HepG2 (cell line): Measurements from ENCODE around the gene PPFIA4. TPM values are rescaled to one million over a fixed set of nuclear protein-coding genes. Genes with fewer than 3 reads are reported as not detected.

Source experiments
- ATAC-seq: fragments of 200-7000 bp; cut with Tn5 transposase; 3 replicates; pipeline ENCODE4 v1.9.1; 2020; ENCODE audit warnings: mild to moderate bottlenecking, moderate library complexity
- BruUV-seq: library from RNA; stranded (reverse); fragments of 400-500 nt; replicated peaks from 2 replicates; lab custom pipeline; 2021; lab: Mats Ljungman, UMichigan
- CTCF ChIA-PET: fragments of 300-600 bp; formaldehyde crosslinking; extraction: SDS; loops from one replicate; lab custom pipeline; 2021; ENCODE audit warnings: low total read pairs, inconsistent platforms, low intra/inter-chr PET ratio; lab: Yijun Ruan, JAX
- POLR2A ChIA-PET: fragments of 350-600 bp; sonication (Branson Sonifier 250); formaldehyde crosslinking; loops from one replicate; lab custom pipeline; 2020; ENCODE audit warnings: antibody characterized with exemption, inconsistent platforms; lab: Yijun Ruan, JAX
- DNase-seq: peaks from one replicate; pipeline ENCODE4 v3.0.0-alpha.2; 2015; ENCODE audit warnings: low spot score
- FAIRE-seq: peaks from 3 replicates; lab custom pipeline; 2011; peaks lifted over from hg19 to GRCh38; lab: Jason Lieb, UNC
- H2AFZ ChIP-seq: one replicate; pipeline ENCODE4 v1.6.1; 2011; ENCODE audit warnings: low read length, inconsistent platforms
- H3K27ac ChIP-seq: fragments of 300-600 bp; 3 replicates; pipeline ENCODE4 v1.8.0; 2011; ENCODE audit warnings: mixed run types, mild to moderate bottlenecking, mixed read lengths, low read length, inconsistent platforms; ENCODE audit not compliant: insufficient read depth; ENCODE audit errors: extremely low read length
- H3K27me3 ChIP-seq, 2 experiments: fragments of 200-600 bp in 1 of 2; 2 replicates in 1 of 2; 3 replicates in 1 of 2; pipeline versions ENCODE4 v1.6.0 to v1.8.0; 2011; ENCODE audit warnings: low read length in 2 of 2, mild to moderate bottlenecking in 2 of 2, moderate library complexity in 2 of 2, inconsistent platforms in 1 of 2; ENCODE audit not compliant: insufficient read depth in 2 of 2, control insufficient read depth in 1 of 2
- H3K36me3 ChIP-seq, 2 experiments: fragments of 200-600 bp in 1 of 2; replicated peaks in 1 of 2; 2 replicates in 1 of 2; 3 replicates in 1 of 2; pipeline versions ENCODE4 v1.5.1 to v1.8.0; 2011; ENCODE audit warnings: low read length in 2 of 2, inconsistent platforms in 1 of 2; ENCODE audit not compliant: insufficient read depth in 2 of 2, control insufficient read depth in 1 of 2
- H3K4me1 ChIP-seq: 2 replicates; pipeline ENCODE4 v1.5.1; 2012; ENCODE audit warnings: low read length, inconsistent platforms; ENCODE audit not compliant: insufficient read depth
- H3K4me2 ChIP-seq: 2 replicates; pipeline ENCODE4 v1.6.0; 2011; ENCODE audit warnings: low read depth, low read length, inconsistent platforms
- H3K4me3 ChIP-seq, 3 experiments: fragments of 200-600 bp in 1 of 3; sonication (generic), shearing (Covaris generic) in 1 of 3; replicated peaks in 1 of 3; 2 replicates each; pipeline ENCODE4 v1.5.1; 2011 to 2016; ENCODE audit warnings: low read length in 3 of 3, inconsistent platforms in 2 of 3, low read depth in 2 of 3, mild to moderate bottlenecking in 2 of 3, control low read depth in 1 of 3, mixed read lengths in 1 of 3; ENCODE audit not compliant: insufficient read depth in 1 of 3
- H3K79me2 ChIP-seq: one replicate; pipeline ENCODE4 v1.6.1; 2011; ENCODE audit warnings: low read length, inconsistent platforms; ENCODE audit not compliant: insufficient read depth
- H3K9ac ChIP-seq: 2 replicates; pipeline ENCODE4 v1.6.0; 2011; ENCODE audit warnings: mild to moderate bottlenecking, low read depth, low read length, inconsistent platforms; ENCODE audit not compliant: insufficient read depth
- H3K9me3 ChIP-seq: 2 replicates; pipeline ENCODE4 v1.5.1; 2012; ENCODE audit warnings: mild to moderate bottlenecking, low read length
- H4K20me1 ChIP-seq: 2 replicates; pipeline ENCODE4 v1.6.0; 2011; ENCODE audit warnings: inconsistent platforms, mild to moderate bottlenecking, low read length, moderate library complexity; ENCODE audit not compliant: insufficient read depth
- EEA1 ChIP-seq: sonication (generic); formaldehyde crosslinking; IDR thresholded peaks from 2 replicates; pipeline ENCODE4 v1.5.1; 2020; ENCODE audit warnings: mild to moderate bottlenecking, missing genetic modification reagents, borderline replicate concordance
- IRX3 ChIP-seq: sonication (generic); formaldehyde crosslinking; IDR thresholded peaks from 2 replicates; pipeline ENCODE4 v1.8.1; 2023; ENCODE audit warnings: mild to moderate bottlenecking, low read depth, missing genetic modification reagents, borderline replicate concordance
- KDM3A ChIP-seq: IDR thresholded peaks from 2 replicates; pipeline ENCODE4 v1.6.1; 2018; ENCODE audit warnings: low read depth, missing compliant biosample characterization
- ZNF225 ChIP-seq: sonication (generic); formaldehyde crosslinking; IDR thresholded peaks from 2 replicates; pipeline ENCODE4 v1.4.0; 2020; ENCODE audit warnings: mild to moderate bottlenecking, missing genetic modification reagents
- ZNF446 ChIP-seq: sonication (generic); formaldehyde crosslinking; IDR thresholded peaks from 2 replicates; pipeline ENCODE4 v1.5.0; 2020; ENCODE audit warnings: mild to moderate bottlenecking, missing genetic modification reagents
- ZNF614 ChIP-seq: IDR thresholded peaks from 2 replicates; pipeline ENCODE4 v1.6.1; 2018; ENCODE audit warnings: missing biosample characterization, missing genetic modification reagents, inconsistent platforms, borderline replicate concordance
- whole genome bisulfite sequencing: methylation state at CpG from one replicate; pipeline ENCODE4 v1.1.6; 2017; ENCODE audit warnings: low lambda C conversion rate; 5-methylcytosine and 5-hydroxymethylcytosine counted together
- in situ Hi-C: cut with HindIII; loops from 2 replicates; pipeline ENCODE4 v1.10.0; 2017; ENCODE audit warnings: low pct_unique_long_range_greater_than_20kb; ENCODE audit not compliant: extremely low pct_ligation_motif_present
- intact Hi-C: fragments of 100-400 bp; cut with micrococcal nuclease; formaldehyde crosslinking; loops from one replicate; pipeline ENCODE4 v1.10.0; 2022; ENCODE audit not compliant: unreplicated experiment
- polyA plus RNA-seq, 8 experiments: library from polyadenylated mRNA; depleted of rRNA in 3 of 8; stranded (reverse) in 7 of 8; unstranded in 1 of 8; fragments of >200 nt; fragmentation: Illumina TruSeq in 4 of 8; extraction: Trizol in 4 of 8; gene quantifications; 2 replicates each; pipeline versions ENCODE4 v1.2.1 to v1.2.3, GENCODE V29; 2011 to 2016; ENCODE audit warnings: low read depth in 4 of 8, missing spikeins in 1 of 8, mixed read lengths in 1 of 8; ENCODE audit not compliant: insufficient read depth in 1 of 8
- total RNA-seq, 5 experiments: library from RNA; depleted of rRNA; stranded (reverse); fragments of >200 nt; fragmentation: Illumina TruSeq; extraction: Trizol; gene quantifications; 2 replicates each; pipeline ENCODE4 v1.2.3, GENCODE V29; 2016; ENCODE audit warnings: low read depth in 1 of 5
- TF ChIP-seq, protein P1 (sequence below): sonication (generic); formaldehyde crosslinking; IDR thresholded peaks from 2 replicates; pipeline ENCODE4 v1.4.0; 2020; ENCODE audit warnings: missing genetic modification reagents, borderline replicate concordance

PPFIA4 gene
- total and polyA plus RNA-seq, 2 of the 13 experiments (the other 11 are each of a cell fraction or from before 2014, with no cell fraction given) = 6.4 TPM; not detected in 1

DNA sequence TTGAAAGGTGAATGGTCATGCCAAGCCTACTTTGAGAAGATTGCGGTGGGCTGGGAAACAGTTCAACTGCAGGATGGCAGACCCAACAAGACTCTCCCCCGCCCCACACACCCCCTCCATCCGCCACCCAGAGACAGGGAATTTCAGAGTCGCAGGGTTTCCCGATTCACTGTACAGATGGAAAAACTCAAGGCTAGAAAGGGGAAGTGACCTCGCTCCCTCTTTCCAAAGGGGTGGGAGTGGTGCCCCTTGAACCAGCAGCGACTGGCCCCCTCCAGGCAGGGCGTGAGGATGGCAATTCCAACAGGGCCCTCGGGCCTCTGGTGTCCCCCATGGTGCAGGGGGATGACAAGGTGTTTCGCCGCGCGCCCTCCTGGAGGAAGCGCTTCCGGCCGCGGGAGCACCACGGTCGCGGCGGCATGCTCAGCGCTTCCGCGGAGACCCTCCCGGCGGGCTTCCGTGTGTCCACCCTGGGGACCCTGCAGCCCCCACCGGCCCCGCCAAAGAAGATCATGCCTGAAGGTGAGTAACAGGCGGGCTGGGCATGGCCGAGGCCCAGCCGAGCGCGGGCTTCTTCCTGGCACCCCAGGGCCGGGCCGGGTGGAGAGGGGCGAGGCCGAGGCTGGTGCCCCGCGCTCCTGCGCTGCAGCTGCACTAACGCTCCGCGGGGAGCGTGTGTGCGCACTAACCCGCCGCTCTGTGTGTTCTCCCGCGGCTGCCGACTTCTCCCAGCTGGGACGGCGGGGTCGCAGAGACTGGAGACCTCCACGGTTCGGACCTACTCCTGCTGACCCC, 49.1 kb downstream of the PPFIA4 start:
- CTCF ChIA-PET = no interaction called here
- Histone ChIP-seq H3K4me2 (no peak overlapping the region), H3K36me3 (no peaks in the 10 kb centered on the region), H4K20me1 (no peaks in the 10 kb centered on the region), H3K9ac (no peak overlapping the region), H3K27ac (no peak overlapping the region), H3K4me1 (no peaks in the 10 kb centered on the region), H2AFZ (no peak overlapping the region), H3K79me2 (no peaks in the 10 kb centered on the region), H3K27me3 (peaks cover 0 to 5% of the 10 kb centered on the region in 2 experiments; a peak in 1 of 5 replicates), H3K4me3 (no peak overlapping the region), H3K9me3 (no peaks in the 10 kb centered on the region)
- in situ Hi-C loops = no loop called here
- POLR2A ChIA-PET = no interaction called here
- 66% methylated on average over 20 of the region's 56 CpGs for WGBS
- TF ChIP-seq EEA1 (no peak), ZNF225 (CRISPR knock-in tag) (no peak), KDM3A (CRISPR knock-in tag) (no peak), ZNF446 (CRISPR knock-in tag) (no peak), IRX3 (CRISPR knock-in tag) (no peak), ZNF614 (CRISPR knock-in tag) (no peak)
- TF ChIP-seq, protein P1, sequence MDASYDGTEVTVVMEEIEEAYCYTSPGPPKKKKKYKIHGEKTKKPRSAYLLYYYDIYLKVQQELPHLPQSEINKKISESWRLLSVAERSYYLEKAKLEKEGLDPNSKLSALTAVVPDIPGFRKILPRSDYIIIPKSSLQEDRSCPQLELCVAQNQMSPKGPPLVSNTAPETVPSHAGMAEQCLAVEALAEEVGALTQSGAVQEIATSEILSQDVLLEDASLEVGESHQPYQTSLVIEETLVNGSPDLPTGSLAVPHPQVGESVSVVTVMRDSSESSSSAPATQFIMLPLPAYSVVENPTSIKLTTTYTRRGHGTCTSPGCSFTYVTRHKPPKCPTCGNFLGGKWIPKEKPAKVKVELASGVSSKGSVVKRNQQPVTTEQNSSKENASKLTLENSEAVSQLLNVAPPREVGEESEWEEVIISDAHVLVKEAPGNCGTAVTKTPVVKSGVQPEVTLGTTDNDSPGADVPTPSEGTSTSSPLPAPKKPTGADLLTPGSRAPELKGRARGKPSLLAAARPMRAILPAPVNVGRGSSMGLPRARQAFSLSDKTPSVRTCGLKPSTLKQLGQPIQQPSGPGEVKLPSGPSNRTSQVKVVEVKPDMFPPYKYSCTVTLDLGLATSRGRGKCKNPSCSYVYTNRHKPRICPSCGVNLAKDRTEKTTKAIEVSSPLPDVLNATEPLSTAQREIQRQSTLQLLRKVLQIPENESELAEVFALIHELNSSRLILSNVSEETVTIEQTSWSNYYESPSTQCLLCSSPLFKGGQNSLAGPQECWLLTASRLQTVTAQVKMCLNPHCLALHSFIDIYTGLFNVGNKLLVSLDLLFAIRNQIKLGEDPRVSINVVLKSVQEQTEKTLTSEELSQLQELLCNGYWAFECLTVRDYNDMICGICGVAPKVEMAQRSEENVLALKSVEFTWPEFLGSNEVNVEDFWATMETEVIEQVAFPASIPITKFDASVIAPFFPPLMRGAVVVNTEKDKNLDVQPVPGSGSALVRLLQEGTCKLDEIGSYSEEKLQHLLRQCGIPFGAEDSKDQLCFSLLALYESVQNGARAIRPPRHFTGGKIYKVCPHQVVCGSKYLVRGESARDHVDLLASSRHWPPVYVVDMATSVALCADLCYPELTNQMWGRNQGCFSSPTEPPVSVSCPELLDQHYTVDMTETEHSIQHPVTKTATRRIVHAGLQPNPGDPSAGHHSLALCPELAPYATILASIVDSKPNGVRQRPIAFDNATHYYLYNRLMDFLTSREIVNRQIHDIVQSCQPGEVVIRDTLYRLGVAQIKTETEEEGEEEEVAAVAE (CRISPR knock-in tag) = no peak
- intact Hi-C loops = no loop called here
- ATAC-seq (no peak; the same call in 2 of the 3 replicates), FAIRE-seq (no peak), DNase-seq (no peak)
- BruUV-seq = no TSS peak
